Measurements from ENCODE around the gene KAZN. TPM values are rescaled to one million over a fixed set of nuclear protein-coding genes. Genes with fewer than 3 reads are reported as not detected.

KAZN gene
- total RNA-seq, 1 experiment from 2014 or later: 6.9 TPM

DNA sequence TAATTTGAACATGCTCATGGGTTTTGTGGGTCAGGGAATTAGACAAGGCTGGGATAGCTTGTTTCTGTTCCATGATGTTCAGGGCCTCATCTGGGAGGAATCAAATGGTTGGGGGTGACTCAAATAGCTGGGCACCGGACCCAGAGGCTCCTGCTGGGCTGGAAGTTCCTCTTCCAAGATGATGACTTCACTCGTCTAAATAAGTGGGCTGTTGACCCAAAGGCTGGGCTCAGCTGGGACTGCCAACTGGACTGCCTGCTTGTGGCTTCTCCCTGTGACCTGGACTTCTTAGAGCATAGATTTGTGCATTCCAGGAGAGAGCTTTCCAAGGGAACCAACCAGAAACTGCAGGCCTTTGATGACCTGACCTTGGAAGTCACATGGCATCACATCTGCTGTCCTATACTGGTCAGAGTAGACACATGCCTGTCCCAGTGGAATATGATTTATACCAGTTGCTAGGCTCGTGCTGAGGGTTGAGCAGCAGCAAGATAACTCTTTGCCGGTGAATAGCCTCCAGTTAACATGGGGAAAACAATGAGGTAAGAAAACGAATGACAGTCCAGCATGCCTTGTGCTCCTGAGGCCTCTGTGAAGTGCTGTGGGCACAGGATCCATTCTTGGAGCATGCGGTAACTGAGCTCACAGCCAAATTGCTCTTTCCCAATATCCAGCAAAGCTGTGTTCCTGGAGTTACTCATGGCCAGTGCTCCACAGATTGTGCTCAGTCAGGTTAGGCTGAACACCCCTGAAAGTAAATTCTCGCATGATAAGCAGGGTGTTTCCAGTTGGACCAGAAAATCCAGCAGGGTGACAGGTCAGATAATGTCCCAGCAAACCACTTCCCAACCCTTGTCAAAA is 282.2 kb downstream of the KAZN start:
- Histone ChIP-seq H3K36me3 (replicated peaks; ENCODE audit: control insufficient read depth, insufficient read depth, low read length) (no peaks in the 10 kb centered on the region), H3K4me3 (ENCODE audit: insufficient read depth, low read depth, low read length) (no peak overlapping the region), H3K27me3 (ENCODE audit: control insufficient read depth, insufficient read depth, low read length) (no peaks in the 10 kb centered on the region)
- DNase-seq: no peak

DNA sequence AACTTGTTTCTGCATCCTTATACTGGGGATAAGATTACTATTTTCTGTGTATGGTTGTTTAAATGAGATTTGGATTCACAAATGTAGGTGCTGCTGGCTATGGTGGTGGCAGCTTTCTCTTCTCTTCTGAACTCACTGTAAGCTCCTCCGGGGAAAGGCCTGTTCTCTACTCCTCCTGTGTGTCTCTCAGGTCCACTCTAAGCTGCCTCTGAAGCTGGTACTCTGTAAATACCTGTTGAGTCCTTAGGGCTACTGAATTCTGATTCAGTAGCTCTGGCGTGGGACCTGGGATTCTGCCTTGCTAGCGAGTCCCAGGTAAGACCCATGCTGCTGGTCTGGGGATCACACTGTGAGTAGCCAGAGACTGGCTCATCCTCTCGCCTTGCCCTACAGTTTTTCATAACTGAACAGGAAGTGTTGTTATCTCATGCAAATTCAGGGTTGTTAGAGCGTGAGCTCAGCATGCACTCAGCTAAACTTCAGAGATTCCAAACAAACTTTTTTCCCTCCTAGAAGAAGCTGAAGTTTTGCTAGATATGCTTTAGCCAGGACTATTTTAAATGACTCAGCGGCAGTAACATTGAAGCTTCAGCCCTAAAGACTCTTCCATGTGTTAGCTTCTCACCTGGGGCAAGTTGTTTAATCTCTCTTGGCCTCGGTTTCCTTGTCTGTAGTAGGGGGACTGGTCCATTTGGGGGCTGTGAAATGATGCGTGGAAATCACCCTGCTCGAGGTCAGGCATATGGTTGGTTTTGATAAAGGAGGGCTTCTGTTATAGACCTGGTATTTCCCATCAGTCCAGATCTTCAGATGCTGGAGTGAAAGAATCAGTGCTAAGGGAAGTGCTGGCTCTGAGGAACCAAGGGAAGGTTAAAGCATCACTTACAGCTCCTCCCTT is 283.5 kb downstream of the KAZN start:
- H3K27me3 ChIP-seq (ENCODE audit: control insufficient read depth, insufficient read depth, low read length): no peaks in the 10 kb centered on the region
- no peak overlapping the region for H3K4me3 ChIP-seq (ENCODE audit: insufficient read depth, low read depth, low read length)
- DNase-seq: no peak
- no peaks in the 10 kb centered on the region for H3K36me3 ChIP-seq (replicated peaks; ENCODE audit: control insufficient read depth, insufficient read depth, low read length)

DNA sequence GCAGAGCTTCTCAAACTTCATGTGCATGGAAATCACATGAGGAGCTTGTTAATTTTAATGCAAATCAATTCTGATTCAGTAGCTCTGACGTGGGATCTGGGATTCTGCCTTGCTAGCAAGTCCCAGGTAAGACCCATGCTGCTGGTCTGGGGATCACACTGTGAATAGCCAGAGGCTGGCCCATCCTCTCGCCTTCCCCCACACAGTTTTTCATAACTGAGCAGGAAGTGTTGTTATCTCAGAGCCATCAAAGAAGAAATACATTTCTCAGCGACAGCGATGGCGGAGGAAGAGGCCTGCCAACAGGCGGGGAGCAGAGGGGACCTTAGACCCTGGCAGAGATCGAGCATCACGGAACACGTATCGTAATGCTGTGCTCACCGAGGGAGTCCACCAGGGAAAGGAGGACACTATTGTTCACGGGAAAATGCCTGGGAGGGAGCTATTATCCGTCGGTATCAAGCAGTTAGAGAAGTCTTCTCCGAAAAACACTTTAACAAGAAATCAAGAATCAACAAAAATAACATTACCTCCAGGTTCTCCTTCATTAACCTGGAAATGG is 286.2 kb downstream of the KAZN start:
- DNase-seq: no peak
- H3K27me3 ChIP-seq (ENCODE audit: control insufficient read depth, insufficient read depth, low read length): no peaks in the 10 kb centered on the region
- no peak overlapping the region for H3K4me3 ChIP-seq (ENCODE audit: insufficient read depth, low read depth, low read length)
- H3K36me3 ChIP-seq (replicated peaks; ENCODE audit: control insufficient read depth, insufficient read depth, low read length): no peaks in the 10 kb centered on the region

DNA sequence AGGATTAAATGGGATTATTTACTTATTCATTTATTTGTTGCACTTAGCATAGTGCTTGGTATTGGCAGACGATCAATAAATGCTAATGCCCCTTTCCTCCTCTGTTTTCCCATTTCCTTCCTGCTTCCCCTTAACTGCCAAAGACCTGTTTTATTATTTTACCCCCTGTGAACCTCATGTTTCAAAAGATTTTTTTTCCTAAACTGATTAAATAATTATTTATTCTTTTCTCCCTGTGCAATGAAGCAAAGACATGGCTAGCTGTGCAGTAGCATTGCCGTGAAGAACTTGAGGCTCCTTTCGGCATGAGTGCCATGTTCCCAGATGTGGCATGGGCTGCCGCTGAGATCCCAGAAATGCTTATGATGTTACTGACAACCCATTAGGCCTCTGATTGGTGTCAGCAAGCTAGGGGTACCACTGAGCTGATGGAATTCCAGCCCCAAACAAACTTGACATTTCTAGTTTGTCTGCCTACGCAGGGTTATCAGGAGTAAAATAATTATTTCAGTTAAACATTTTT is 288.6 kb downstream of the KAZN start:
- no peak for DNase-seq
- H3K27me3 ChIP-seq (ENCODE audit: control insufficient read depth, insufficient read depth, low read length): no peaks in the 10 kb centered on the region
- no peak overlapping the region for H3K4me3 ChIP-seq (ENCODE audit: insufficient read depth, low read depth, low read length)
- no peaks in the 10 kb centered on the region for H3K36me3 ChIP-seq (replicated peaks; ENCODE audit: control insufficient read depth, insufficient read depth, low read length)

DNA sequence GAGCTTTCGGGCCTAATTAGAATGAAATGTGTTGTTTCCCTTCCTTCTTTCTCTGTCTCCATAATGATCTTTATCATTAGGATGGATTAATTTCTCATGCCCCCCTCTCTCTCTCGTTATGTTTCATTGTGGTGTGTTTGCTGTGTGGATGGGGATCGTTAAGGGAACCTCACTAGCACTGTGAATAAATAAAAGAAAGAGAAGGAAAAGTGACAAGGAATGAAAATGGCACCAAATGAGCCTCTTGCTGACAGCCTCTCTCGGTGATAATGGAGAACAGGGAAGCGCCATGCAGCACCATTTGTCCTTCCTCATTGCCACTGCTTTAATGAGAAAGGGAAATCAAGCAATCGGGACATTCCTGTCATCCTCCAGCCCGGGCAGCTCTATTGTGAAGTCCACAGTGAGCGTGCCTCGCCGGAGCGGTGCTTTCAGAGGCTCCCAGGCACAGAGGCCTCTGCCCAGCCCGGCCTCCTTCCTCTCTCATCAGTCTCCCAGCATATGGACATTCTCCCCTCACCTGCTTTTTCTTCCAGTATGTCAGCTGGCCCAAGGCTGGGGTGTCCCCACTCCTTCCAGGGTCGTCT is 289.4 kb downstream of the KAZN start:
- Histone ChIP-seq H3K4me3 (ENCODE audit: insufficient read depth, low read depth, low read length) (no peak overlapping the region), H3K36me3 (replicated peaks; ENCODE audit: control insufficient read depth, insufficient read depth, low read length) (no peaks in the 10 kb centered on the region), H3K27me3 (ENCODE audit: control insufficient read depth, insufficient read depth, low read length) (no peaks in the 10 kb centered on the region)
- DNase-seq: no peak

DNA sequence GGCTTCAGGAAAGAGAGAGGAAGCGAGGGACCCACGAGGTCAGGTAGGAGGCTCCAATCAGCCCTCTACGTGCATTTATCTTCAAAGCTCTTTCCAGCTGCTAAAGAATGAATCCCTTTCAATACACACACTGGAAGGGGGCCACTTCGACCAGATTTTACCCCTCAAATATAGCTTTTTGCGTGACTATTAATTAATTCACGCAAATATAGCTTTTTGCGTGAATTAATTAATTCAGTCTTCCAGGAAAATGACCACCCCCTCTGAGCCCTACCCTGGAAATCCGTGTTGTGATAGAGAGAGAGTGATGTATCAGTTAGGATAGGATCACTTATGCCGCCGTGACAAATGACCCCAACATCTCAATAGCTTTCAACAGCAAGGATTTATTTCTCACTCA is 289.9 kb downstream of the KAZN start:
- H3K4me3 ChIP-seq (ENCODE audit: insufficient read depth, low read depth, low read length): no peak overlapping the region
- no peaks in the 10 kb centered on the region for H3K36me3 ChIP-seq (replicated peaks; ENCODE audit: control insufficient read depth, insufficient read depth, low read length)
- no peak for DNase-seq
- H3K27me3 ChIP-seq (ENCODE audit: control insufficient read depth, insufficient read depth, low read length): no peaks in the 10 kb centered on the region

DNA sequence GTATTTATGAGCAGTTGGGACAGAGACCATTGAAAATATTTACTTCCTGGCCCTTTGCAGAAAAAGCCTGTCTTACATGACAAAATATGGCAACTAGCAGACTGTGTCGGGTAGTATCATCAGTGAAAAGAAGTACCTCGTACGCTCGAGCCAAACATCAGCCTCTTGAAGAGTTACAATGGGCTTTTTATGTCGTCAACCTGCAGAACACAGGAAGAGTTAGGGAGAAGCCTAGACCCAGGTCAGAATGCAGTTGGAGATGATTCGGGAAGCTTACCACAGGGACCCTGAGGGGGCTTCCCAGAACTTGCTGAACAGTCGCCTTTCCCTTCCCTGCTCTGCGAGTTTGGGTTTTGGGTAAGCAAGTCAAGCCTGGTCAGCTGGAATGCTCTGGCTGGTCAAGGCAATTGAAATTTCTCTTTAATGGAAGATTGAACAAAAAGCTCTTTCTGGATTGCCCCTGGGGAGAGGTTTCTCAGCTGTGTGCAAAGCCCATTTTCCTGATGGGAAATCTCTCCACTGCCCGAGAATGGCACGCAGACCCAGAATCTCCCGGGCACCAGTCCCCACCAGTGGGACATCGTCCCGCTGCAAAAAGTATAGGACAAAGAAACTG is 291.4 kb downstream of the KAZN start:
- DNase-seq: no peak
- no peak overlapping the region for H3K4me3 ChIP-seq (ENCODE audit: insufficient read depth, low read depth, low read length)
- H3K27me3 ChIP-seq (ENCODE audit: control insufficient read depth, insufficient read depth, low read length): no peaks in the 10 kb centered on the region
- no peaks in the 10 kb centered on the region for H3K36me3 ChIP-seq (replicated peaks; ENCODE audit: control insufficient read depth, insufficient read depth, low read length)

DNA sequence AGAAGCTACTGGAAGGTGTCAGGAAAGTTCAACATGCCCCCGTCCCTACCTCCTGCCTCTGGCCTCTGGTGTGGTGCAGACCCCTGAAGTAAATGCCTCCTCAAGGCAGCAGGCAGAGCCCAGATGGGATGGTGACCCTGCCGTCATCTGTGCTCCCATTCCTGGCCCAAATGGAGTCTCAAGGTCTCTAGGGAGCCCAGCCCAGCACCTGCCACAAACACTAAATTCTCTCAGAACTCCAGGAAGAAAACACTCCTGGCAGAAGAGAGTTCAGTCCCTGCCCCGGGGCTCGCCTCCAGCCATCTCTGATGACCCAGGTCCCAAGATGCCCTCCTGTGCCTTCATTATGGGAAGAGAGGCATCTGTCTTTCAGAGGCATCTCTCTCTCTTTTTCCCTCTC is 293.5 kb downstream of the KAZN start:
- H3K4me3 ChIP-seq (ENCODE audit: insufficient read depth, low read depth, low read length): no peak overlapping the region
- DNase-seq: no peak
- no peaks in the 10 kb centered on the region for H3K36me3 ChIP-seq (replicated peaks; ENCODE audit: control insufficient read depth, insufficient read depth, low read length)
- no peaks in the 10 kb centered on the region for H3K27me3 ChIP-seq (ENCODE audit: control insufficient read depth, insufficient read depth, low read length)

DNA sequence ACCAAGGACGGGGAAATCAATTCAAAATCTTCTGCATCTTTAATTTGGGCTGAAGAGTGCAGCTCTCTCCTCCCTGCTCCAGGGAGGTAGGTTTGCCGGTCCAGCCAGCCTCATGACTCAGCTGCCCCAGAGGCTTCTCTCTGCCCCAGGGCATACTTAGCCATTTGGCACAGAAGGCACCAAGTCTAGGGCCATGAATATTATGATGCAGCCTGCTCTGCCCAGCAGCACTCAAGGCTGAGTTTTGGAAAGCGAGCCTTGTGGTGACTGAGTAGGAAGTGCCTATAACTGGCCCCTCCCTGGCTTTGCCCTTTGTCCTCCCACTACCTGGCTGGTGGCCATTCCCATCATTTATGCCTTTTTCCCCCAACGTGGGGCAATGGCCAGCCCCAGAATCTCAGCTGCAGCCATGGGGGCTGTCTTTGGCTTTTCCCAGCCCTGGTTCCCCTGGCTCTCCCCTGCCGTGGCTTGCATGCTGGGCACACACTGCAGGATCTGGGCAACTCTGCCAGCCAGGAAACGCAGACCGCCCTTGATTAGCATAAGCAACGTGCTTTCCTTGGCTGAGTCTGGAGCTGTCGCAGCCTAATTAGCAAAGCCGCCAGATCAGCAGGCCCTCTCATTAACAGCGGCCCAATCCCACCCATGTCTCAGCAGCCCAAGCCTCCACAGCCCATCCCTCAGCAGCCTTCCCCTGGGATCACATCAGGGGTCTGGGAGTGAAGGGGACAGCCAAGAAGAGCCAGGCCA is 296.5 kb downstream of the KAZN start:
- Histone ChIP-seq H3K27me3 (ENCODE audit: control insufficient read depth, insufficient read depth, low read length) (no peaks in the 10 kb centered on the region), H3K4me3 (ENCODE audit: insufficient read depth, low read depth, low read length) (no peak overlapping the region), H3K36me3 (replicated peaks; ENCODE audit: control insufficient read depth, insufficient read depth, low read length) (no peaks in the 10 kb centered on the region)
- no peak for DNase-seq

DNA sequence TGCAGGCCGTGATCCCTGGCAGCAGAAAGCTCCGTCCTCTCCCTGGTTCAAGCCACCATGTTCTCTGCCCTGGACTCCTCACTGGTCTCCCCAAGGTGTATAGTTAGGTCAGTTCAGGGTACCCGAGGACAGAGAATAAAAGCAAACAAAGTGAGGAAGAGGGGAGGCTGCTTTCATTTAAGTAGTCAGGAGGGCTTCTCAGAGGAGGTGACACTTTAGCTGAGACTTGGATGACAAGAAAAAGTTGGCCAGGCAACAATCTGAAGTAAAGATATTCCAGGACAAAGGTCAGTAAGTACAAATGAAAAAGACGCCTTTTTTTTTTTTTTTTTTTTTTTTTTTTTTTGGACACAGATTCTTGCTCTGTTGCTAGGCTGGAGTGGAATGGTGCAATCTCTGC is 297.2 kb downstream of the KAZN start:
- no peaks in the 10 kb centered on the region for H3K36me3 ChIP-seq (replicated peaks; ENCODE audit: control insufficient read depth, insufficient read depth, low read length)

DNA sequence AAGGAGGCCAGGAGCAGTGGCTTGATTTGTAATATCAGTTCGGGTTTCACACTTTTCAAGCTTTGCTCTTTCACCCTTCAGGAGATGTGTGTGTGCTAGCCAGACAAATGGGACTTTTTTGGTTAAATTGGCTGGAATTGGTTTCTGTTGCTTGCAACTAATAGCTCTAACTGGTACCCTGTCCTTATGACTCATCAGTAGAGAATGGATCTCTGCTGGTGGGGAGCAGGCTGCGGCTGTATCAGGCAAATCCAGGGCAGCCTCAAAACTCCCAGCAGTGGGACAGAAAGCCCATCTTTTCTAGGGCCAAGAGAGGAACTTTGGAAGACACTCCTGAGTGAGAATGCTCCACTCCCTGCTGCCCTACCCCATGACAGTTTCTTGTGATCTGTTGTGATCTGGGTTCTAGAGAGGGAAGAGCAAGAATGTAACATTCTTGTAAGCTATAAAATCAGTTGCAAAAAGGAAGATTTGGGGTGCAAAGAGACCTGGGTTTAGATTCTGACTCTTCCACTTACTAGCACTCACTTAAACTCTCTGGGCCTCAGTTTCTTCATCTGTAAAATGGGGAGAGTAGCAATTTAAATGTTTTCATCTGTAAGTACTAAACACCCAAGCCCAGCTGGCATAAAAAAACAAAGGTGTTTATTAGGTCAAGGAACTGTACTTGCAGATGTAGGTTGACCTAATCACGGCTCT is 298.0 kb downstream of the KAZN start:
- Histone ChIP-seq H3K36me3 (replicated peaks; ENCODE audit: control insufficient read depth, insufficient read depth, low read length) (no peaks in the 10 kb centered on the region), H3K27me3 (ENCODE audit: control insufficient read depth, insufficient read depth, low read length) (no peaks in the 10 kb centered on the region), H3K4me3 (ENCODE audit: insufficient read depth, low read depth, low read length) (no peak overlapping the region)
- DNase-seq: no peak

More for the DNA sequence above, 297.2 kb downstream of the KAZN start:
- no peaks in the 10 kb centered on the region for H3K27me3 ChIP-seq (ENCODE audit: control insufficient read depth, insufficient read depth, low read length)
- DNase-seq: no peak
- no peak overlapping the region for H3K4me3 ChIP-seq (ENCODE audit: insufficient read depth, low read depth, low read length)

DNA sequence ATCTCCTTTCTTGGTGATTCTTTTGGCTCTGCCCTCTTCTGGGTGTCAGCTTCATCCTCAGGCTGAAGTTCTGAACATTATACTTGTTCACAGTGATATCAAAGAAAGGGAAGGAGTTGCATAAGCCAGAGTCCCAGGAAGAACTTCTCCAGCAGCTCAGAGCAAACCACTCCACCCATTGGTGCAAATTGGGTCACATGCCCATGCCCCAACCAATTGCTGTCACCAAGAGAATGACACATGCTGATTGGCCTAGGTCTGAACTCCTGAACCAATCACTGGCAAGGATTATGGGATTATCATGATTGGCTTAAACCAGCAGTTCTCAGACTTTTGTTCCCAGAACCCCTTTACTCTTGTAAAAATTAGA is 298.6 kb downstream of the KAZN start:
- Histone ChIP-seq H3K36me3 (replicated peaks; ENCODE audit: control insufficient read depth, insufficient read depth, low read length) (no peaks in the 10 kb centered on the region), H3K4me3 (ENCODE audit: insufficient read depth, low read depth, low read length) (no peak overlapping the region), H3K27me3 (ENCODE audit: control insufficient read depth, insufficient read depth, low read length) (no peaks in the 10 kb centered on the region)
- no peak for DNase-seq

DNA sequence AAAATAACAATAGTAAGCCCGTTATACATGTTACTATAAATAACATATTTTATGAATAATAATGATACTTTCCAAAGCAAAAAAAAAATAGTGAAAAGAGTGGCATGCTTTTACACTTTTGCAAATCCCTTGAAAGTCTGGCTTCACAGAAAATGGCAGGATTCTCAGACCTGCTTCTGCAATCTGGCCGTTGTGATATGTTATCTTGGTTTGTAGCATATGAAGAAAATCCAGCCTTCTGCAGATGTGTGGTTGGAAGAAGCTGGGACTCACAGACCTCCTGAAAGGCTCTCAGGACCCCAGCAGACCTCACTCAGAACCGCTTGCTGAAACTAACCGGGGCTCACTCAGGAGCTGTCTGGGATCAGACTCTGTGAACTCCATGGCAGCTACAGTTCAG is 299.1 kb downstream of the KAZN start:
- no peak overlapping the region for H3K4me3 ChIP-seq (ENCODE audit: insufficient read depth, low read depth, low read length)
- H3K36me3 ChIP-seq (replicated peaks; ENCODE audit: control insufficient read depth, insufficient read depth, low read length): no peaks in the 10 kb centered on the region
- no peaks in the 10 kb centered on the region for H3K27me3 ChIP-seq (ENCODE audit: control insufficient read depth, insufficient read depth, low read length)
- no peak for DNase-seq
